Measurements from ENCODE around the gene SH3PXD2A.

DNA sequence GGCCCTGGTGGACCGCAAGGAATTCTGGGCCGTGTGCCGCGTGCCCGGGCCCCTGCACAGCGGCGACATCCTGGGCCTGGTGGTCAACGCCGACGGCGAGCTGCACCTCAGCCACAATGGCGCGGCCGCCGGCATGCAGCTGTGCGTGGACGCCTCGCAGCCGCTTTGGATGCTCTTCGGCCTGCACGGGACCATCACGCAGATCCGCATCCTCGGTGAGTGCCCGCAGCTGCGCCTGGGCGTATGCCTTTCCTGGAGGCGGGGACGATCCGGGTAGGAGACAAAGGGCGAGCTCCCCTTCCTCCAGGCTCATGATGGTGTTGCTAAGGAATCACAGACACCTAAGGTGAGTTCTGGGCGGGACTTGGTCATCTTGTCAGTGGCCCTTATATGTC lies 270.4 kb downstream of the SH3PXD2A start:
- TF ChIP-seq, protein P1, sequence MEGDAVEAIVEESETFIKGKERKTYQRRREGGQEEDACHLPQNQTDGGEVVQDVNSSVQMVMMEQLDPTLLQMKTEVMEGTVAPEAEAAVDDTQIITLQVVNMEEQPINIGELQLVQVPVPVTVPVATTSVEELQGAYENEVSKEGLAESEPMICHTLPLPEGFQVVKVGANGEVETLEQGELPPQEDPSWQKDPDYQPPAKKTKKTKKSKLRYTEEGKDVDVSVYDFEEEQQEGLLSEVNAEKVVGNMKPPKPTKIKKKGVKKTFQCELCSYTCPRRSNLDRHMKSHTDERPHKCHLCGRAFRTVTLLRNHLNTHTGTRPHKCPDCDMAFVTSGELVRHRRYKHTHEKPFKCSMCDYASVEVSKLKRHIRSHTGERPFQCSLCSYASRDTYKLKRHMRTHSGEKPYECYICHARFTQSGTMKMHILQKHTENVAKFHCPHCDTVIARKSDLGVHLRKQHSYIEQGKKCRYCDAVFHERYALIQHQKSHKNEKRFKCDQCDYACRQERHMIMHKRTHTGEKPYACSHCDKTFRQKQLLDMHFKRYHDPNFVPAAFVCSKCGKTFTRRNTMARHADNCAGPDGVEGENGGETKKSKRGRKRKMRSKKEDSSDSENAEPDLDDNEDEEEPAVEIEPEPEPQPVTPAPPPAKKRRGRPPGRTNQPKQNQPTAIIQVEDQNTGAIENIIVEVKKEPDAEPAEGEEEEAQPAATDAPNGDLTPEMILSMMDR (conservative IDR thresholded peaks at IDR 0.05; ENCODE audit: low read depth, low read length), result no peak
- TF ChIP-seq POLR2A (IDR thresholded peaks at IDR 0.05; ENCODE audit: low read depth, low read length) (no peak), BHLHE40 (IDR thresholded peaks at IDR 0.05; ENCODE audit: low read depth, low read length) (no peak), RCOR1 (IDR thresholded peaks at IDR 0.05; ENCODE audit: insufficient replicate concordance, low read length) (no peak), MAFK (IDR thresholded peaks at IDR 0.05; ENCODE audit: low read depth, low read length) (no peak)
